ENCODE measurements around the gene PTPRC.

PTPRC gene

GRCh38 chr1:198623752-198624647 is 14.8 kb upstream of the PTPRC start:
- Mint-ChIP-seq H3K27me3 (ENCODE audit: low read depth) (peaks cover 10% of the 10 kb centered on the region), H3K4me3 (no peak overlapping the region), H3K9me3 (no peaks in the 10 kb centered on the region), H3K4me1 (no peaks in the 10 kb centered on the region), H3K27ac (no peak overlapping the region), H3K36me3 (ENCODE audit: low read depth) (no peaks in the 10 kb centered on the region)
- no peak for TF ChIP-seq CTCF (IDR thresholded peaks at IDR 0.05; ENCODE audit: unreplicated experiment in 3 of 3)

GRCh38 chr1:198624648-198624980 is 14.2 kb upstream of the PTPRC start:
- Mint-ChIP-seq H3K9me3 (no peaks in the 10 kb centered on the region), H3K27me3 (ENCODE audit: low read depth) (peaks cover 10% of the 10 kb centered on the region), H3K36me3 (ENCODE audit: low read depth) (no peaks in the 10 kb centered on the region), H3K4me3 (no peak overlapping the region), H3K27ac (no peak overlapping the region), H3K4me1 (no peaks in the 10 kb centered on the region)
- no peak for TF ChIP-seq CTCF (IDR thresholded peaks at IDR 0.05; ENCODE audit: unreplicated experiment in 3 of 3)

DNA sequence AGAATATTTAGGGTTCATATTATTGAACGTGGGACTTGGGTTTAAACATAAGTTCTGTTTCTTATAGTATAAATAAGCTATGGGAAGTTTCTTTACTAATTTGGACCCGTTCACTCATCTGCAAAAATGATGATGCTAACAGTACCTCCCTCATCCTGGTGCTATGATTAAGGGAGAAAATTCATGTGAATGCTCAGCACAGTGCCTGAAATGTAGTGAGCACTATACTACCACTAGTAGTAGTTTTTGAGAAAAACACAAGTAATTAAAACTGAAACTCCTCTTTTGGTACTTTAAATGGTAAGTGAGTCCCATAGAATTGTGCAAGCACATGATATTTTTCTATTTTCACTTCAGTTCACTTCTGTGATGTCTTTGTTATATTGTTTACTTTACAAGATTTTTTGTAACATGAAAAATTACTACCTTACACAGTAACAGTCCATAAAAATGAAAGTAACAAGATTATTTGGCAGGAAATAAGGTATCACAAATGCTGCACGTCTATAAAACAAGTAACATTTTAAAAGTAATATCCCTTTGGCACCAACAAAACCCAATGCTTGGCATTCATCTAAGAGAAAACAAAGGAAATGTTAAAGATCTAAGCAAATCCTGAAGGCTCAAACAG is 11.3 kb upstream of the PTPRC start:
- Mint-ChIP-seq H3K27ac (no peak overlapping the region), H3K9me3 (no peaks in the 10 kb centered on the region)

DNA sequence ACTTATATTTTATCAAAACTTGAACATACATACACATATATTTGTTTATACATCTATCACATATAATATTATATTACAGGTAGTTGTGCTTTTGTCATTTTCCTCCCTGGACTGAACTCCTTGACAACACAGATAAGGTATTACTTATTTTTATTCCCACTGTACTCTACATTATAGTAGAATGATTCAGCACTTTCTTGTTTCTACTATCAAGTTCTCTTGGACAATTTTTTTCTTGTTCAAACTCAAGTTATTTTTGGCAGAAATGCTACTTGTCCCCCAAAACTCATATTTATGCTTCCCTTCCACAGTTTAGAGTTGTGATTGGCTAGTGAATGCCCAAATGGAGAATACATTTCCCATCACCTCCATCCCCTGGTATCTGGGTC is 10.8 kb upstream of the PTPRC start:
- Mint-ChIP-seq H3K9me3 (no peaks in the 10 kb centered on the region), H3K27ac (no peak overlapping the region), H3K4me1 (no peaks in the 10 kb centered on the region), H3K36me3 (ENCODE audit: low read depth) (no peaks in the 10 kb centered on the region), H3K27me3 (ENCODE audit: low read depth) (peaks cover 4% of the 10 kb centered on the region), H3K4me3 (no peak overlapping the region)
- no peak for TF ChIP-seq CTCF (IDR thresholded peaks at IDR 0.05; ENCODE audit: unreplicated experiment in 3 of 3)

More for the DNA sequence above, 11.3 kb upstream of the PTPRC start:
- no peak for TF ChIP-seq CTCF (IDR thresholded peaks at IDR 0.05; ENCODE audit: unreplicated experiment in 3 of 3)
- no peak overlapping the region for H3K4me3 Mint-ChIP-seq
- H3K36me3 Mint-ChIP-seq (ENCODE audit: low read depth), result no peaks in the 10 kb centered on the region
- no peaks in the 10 kb centered on the region for H3K4me1 Mint-ChIP-seq
- H3K27me3 Mint-ChIP-seq (ENCODE audit: low read depth), result peaks cover 4% of the 10 kb centered on the region

DNA sequence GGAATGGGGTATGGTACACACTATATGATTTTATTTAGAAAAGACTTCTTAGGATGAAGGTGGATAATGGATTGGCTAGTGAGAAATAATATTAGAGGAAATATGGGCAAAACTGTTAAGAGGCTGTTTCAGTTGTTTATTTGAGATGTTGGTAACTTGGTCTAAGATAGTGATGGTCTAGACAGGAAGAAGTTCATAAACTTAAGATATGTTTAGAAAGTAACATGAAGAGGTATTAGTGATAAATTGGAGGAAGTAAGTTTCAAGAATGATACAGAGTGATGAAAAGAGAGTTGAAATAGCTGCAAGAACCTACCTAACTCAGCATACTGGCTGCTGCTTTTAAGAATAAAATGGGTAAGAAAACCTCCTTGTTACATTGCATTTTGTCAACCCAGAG is 9.2 kb upstream of the PTPRC start:
- TF ChIP-seq CTCF (IDR thresholded peaks at IDR 0.05; ENCODE audit: unreplicated experiment in 3 of 3), result no peak
- Mint-ChIP-seq H3K36me3 (ENCODE audit: low read depth) (no peaks in the 10 kb centered on the region), H3K9me3 (no peaks in the 10 kb centered on the region), H3K27ac (no peak overlapping the region), H3K4me3 (no peak overlapping the region), H3K27me3 (ENCODE audit: low read depth) (peaks cover 4% of the 10 kb centered on the region), H3K4me1 (no peaks in the 10 kb centered on the region)

DNA sequence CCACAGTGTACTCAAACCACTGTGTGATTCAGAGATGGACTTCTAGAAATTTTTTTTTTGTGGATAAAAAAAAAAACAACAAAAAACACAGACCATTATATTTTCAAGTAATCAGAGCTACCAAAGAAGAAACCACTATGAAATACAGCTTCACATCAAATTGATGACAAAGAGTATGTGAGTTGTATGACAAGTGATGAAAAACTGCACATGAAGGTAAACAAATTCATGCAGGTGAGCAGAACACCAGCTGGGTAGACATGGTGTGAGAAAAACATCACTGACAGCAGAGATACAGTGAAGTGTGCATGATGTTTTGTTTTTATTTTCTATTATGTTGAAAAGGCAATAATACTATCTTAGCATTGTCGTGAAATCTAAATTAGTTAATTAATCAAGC is 8.0 kb upstream of the PTPRC start:
- Mint-ChIP-seq H3K4me1 (no peaks in the 10 kb centered on the region), H3K27me3 (ENCODE audit: low read depth) (no peaks in the 10 kb centered on the region), H3K27ac (no peak overlapping the region), H3K9me3 (no peaks in the 10 kb centered on the region), H3K4me3 (no peak overlapping the region), H3K36me3 (ENCODE audit: low read depth) (no peaks in the 10 kb centered on the region)
- no peak for TF ChIP-seq CTCF (IDR thresholded peaks at IDR 0.05; ENCODE audit: unreplicated experiment in 3 of 3)
